Neural cell (in vitro differentiated cells): Measurements from ENCODE around the gene LRP5.

Source experiments
- EZH2 ChIP-seq: fragments of 200-600, 300-800 bp; shearing (Covaris generic), sonication (generic); IDR thresholded peaks from 2 replicates; pipeline ENCODE4 v1.6.1; 2014; ENCODE audit warnings: antibody characterized with exemption, low read length, borderline replicate concordance, mild to moderate bottlenecking; ENCODE audit not compliant: insufficient read depth, poor library complexity, severe bottlenecking
- POLR2AphosphoS5 ChIP-seq: IDR thresholded peaks from 2 replicates; pipeline ENCODE4 v1.6.1; 2012
- RAD21 ChIP-seq: fragments of 450-650 bp; conservative IDR thresholded peaks from 2 replicates; pipeline ENCODE4 v1.6.1; 2014; ENCODE audit warnings: antibody characterized with exemption, mild to moderate bottlenecking, moderate library complexity
- SMC3 ChIP-seq: fragments of 450-650 bp; conservative IDR thresholded peaks from 2 replicates; pipeline ENCODE4 v1.6.1; 2014; ENCODE audit warnings: antibody characterized with exemption, mild to moderate bottlenecking, moderate library complexity; ENCODE audit not compliant: poor library complexity
- TF ChIP-seq, protein P1 (sequence below): fragments of 450-650 bp; IDR thresholded peaks from 2 replicates; pipeline ENCODE4 v1.5.1; 2014; ENCODE audit warnings: antibody characterized with exemption, mild to moderate bottlenecking, moderate library complexity; ENCODE audit not compliant: poor library complexity, severe bottlenecking
- TF ChIP-seq, protein P2 (sequence below): IDR thresholded peaks from 2 replicates; pipeline ENCODE4 v1.6.1; 2012; ENCODE audit warnings: borderline replicate concordance

DNA sequence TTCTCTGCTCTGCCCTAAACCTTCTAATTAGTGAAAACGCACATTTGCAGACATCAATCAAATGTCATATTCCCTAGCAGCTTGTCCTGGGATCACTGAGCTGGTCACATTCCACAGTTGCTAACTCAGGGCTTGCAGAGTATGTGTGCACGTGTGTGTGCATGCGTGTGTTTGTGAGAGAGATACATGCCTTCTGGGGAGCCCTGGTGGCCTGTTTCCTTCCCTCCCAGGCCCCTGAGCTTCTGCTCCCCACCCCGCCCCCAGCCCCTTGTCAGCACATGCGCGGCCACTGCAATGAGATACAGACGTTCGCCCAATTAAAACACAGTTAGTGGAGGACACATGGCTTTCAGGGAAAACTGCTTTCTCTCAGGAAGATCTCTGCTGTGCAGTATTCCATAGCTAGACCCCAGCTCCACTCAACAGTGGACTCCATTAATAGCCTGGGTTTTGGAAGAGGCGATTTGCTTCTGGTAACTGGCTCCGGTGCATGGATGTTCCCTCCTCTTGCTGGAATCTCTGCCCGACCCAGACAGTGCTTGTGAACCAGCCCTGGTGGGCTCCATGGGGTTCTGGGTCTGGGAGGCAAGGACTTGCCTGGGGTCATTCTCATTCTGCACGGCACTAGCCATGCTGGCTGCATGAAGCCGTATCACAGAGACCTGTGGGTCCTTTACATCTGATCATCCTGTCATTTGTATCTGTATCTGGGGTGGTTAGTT lies 17.7 kb downstream of the LRP5 start:
- TF ChIP-seq, protein P1, sequence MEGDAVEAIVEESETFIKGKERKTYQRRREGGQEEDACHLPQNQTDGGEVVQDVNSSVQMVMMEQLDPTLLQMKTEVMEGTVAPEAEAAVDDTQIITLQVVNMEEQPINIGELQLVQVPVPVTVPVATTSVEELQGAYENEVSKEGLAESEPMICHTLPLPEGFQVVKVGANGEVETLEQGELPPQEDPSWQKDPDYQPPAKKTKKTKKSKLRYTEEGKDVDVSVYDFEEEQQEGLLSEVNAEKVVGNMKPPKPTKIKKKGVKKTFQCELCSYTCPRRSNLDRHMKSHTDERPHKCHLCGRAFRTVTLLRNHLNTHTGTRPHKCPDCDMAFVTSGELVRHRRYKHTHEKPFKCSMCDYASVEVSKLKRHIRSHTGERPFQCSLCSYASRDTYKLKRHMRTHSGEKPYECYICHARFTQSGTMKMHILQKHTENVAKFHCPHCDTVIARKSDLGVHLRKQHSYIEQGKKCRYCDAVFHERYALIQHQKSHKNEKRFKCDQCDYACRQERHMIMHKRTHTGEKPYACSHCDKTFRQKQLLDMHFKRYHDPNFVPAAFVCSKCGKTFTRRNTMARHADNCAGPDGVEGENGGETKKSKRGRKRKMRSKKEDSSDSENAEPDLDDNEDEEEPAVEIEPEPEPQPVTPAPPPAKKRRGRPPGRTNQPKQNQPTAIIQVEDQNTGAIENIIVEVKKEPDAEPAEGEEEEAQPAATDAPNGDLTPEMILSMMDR = no peak
- TF ChIP-seq, protein P2, sequence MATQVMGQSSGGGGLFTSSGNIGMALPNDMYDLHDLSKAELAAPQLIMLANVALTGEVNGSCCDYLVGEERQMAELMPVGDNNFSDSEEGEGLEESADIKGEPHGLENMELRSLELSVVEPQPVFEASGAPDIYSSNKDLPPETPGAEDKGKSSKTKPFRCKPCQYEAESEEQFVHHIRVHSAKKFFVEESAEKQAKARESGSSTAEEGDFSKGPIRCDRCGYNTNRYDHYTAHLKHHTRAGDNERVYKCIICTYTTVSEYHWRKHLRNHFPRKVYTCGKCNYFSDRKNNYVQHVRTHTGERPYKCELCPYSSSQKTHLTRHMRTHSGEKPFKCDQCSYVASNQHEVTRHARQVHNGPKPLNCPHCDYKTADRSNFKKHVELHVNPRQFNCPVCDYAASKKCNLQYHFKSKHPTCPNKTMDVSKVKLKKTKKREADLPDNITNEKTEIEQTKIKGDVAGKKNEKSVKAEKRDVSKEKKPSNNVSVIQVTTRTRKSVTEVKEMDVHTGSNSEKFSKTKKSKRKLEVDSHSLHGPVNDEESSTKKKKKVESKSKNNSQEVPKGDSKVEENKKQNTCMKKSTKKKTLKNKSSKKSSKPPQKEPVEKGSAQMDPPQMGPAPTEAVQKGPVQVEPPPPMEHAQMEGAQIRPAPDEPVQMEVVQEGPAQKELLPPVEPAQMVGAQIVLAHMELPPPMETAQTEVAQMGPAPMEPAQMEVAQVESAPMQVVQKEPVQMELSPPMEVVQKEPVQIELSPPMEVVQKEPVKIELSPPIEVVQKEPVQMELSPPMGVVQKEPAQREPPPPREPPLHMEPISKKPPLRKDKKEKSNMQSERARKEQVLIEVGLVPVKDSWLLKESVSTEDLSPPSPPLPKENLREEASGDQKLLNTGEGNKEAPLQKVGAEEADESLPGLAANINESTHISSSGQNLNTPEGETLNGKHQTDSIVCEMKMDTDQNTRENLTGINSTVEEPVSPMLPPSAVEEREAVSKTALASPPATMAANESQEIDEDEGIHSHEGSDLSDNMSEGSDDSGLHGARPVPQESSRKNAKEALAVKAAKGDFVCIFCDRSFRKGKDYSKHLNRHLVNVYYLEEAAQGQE = no peak
- TF ChIP-seq EZH2 = no peak
- TF ChIP-seq POLR2AphosphoS5 = no peak
- no peak for TF ChIP-seq SMC3
- TF ChIP-seq RAD21 = no peak
